ENCODE measurements around the gene HSF4. TPM values are rescaled to one million over a fixed set of nuclear protein-coding genes. Genes with fewer than 3 reads are reported as not detected.

HSF4 gene
- polyA plus RNA-seq (2011; rRNA removed) (8.3 and 11.7 TPM in 2 replicates), polyA plus RNA-seq (2017; fragmentation: RNase III; extraction: RNeasy Plus Mini Kit Qiagen cat#74134 plus additional on column Dnase treatment) (15.3 to 22.0 TPM (median 18.9 TPM) in 3 replicates), polyA minus RNA-seq (2011; rRNA and poly(A)+ RNA removed) (4.9 and 5.0 TPM in 2 replicates)
- polyA plus RNA-seq (2012; cell fraction: cytosol; rRNA removed): 12.1 and 13.7 TPM in 2 replicates
- 198 and 241 TPM in 2 replicates for polyA plus RNA-seq (2012; cell fraction: nucleus; rRNA removed)

GRCh38 chr16:67164599-67165061 lies at the start of gene HSF4:
TSS of gene HSF4 (plus strand) at chr16:67164745. CDS start at chr16:67164812, 67 bp downstream.
- no peak for TF ChIP-seq ZSCAN20 (CRISPR knock-in tag; IDR thresholded peaks at IDR 0.05)
- no peak for TF ChIP-seq RFX5 (IDR thresholded peaks at IDR 0.05)
- TF ChIP-seq EP300 (IDR thresholded peaks at IDR 0.05): no peak
- no peak for TF ChIP-seq HOXB5 (CRISPR knock-in tag; IDR thresholded peaks at IDR 0.05)
- TF ChIP-seq E2F6 (IDR thresholded peaks at IDR 0.05; ENCODE audit: borderline replicate concordance, low read depth): no peak
- no peak for TF ChIP-seq MAFK (IDR thresholded peaks at IDR 0.05; ENCODE audit: partially characterized antibody)
- no peak for TF ChIP-seq CEBPB (IDR thresholded peaks at IDR 0.05)
- TF ChIP-seq MAZ (IDR thresholded peaks at IDR 0.05; ENCODE audit: borderline replicate concordance, low read depth, low read length): no peak
- TF ChIP-seq RARB (CRISPR knock-in tag; IDR thresholded peaks at IDR 0.05): no peak
- TF ChIP-seq CTCF (IDR thresholded peaks at IDR 0.05): no peak
- TF ChIP-seq REST (IDR thresholded peaks at IDR 0.05): no peak
- no peak for TF ChIP-seq SREBF2 (IDR thresholded peaks at IDR 0.05)
- no peak for TF ChIP-seq POLR2AphosphoS2 (conservative IDR thresholded peaks at IDR 0.05; ENCODE audit: low read length)
- no peak for TF ChIP-seq USF2 (IDR thresholded peaks at IDR 0.05)
- TF ChIP-seq ZNF302 (CRISPR knock-in tag; IDR thresholded peaks at IDR 0.05): no peak
- no peak for TF ChIP-seq EHMT2 (IDR thresholded peaks at IDR 0.05; ENCODE audit: low read depth)
- no peak for TF ChIP-seq NPAS2 (CRISPR knock-in tag; IDR thresholded peaks at IDR 0.05; ENCODE audit: borderline replicate concordance)
- no peak for TF ChIP-seq ESRRA (IDR thresholded peaks at IDR 0.05; ENCODE audit: borderline replicate concordance, low read length)
- no peak for DNase-seq (ENCODE audit: low read depth in 1 of 2, low spot score in 1 of 2)
- H3K4me3 ChIP-seq: no peak within 1 kb of the TSS
- 88% methylated on average over 25 of the region's 41 CpGs for WGBS (ENCODE audit: missing lambda C conversion rate)
- ChIA-PET POLR2A (no interaction called here), CTCF (interaction anchor here (20.5 kb wide), 1 partner anchor 9 kb away, joined by 314 read pairs; the partner anchor contains the start of genes B3GNT9, FBXL8 and TRADD)
- peaks cover 12% of the 10 kb centered on the region for H3K4me1 ChIP-seq
- no peak within 1 kb of the TSS for H3K4me2 ChIP-seq
- H3K27ac ChIP-seq: no peak within 1 kb of the TSS
- H3K9me3 ChIP-seq: no peaks in the 10 kb centered on the region
- ATAC-seq: no peak
- FAIRE-seq: no peak

- H3K4me2 ChIP-seq: peak overlapping the region; percentile 29; the same call in 2 of the 3 replicates
- ChIA-PET POLR2A (interaction anchor here (1.3 kb wide), 1 partner anchor 24 kb away, joined by 3 read pairs; no protein-coding TSS in a partner anchor), CTCF (interaction anchor here (0.6 to 3.5 kb wide), 7 partner anchors 13 to 154 kb away, joined by 3 to 17 read pairs (median 3); partner anchors contain the start of gene CES3)
- peaks cover 45% of the 10 kb centered on the region for H3K4me1 ChIP-seq
- DNase-seq (ENCODE audit: low read depth in 1 of 2, low spot score in 1 of 2): no peak
- no peak for ATAC-seq
- H3K9me3 ChIP-seq: no peaks in the 10 kb centered on the region
- H3K4me3 ChIP-seq: no peak overlapping the region
- no peak for FAIRE-seq
- no peak for TF ChIP-seq CTCF (IDR thresholded peaks at IDR 0.05)
- no peak for TF ChIP-seq RNF2 (IDR thresholded peaks at IDR 0.05; ENCODE audit: borderline replicate concordance, low read depth)
- no peak for TF ChIP-seq ATOH8 (CRISPR knock-in tag; IDR thresholded peaks at IDR 0.05; ENCODE audit: low read depth)
- no peak for TF ChIP-seq SMC3 (IDR thresholded peaks at IDR 0.05)
- TF ChIP-seq POLR2AphosphoS2 (conservative IDR thresholded peaks at IDR 0.05; ENCODE audit: low read length): no peak
- no peak for TF ChIP-seq EP300 (IDR thresholded peaks at IDR 0.05)
- TF ChIP-seq CEBPB (IDR thresholded peaks at IDR 0.05): no peak
- TF ChIP-seq NPAS2 (CRISPR knock-in tag; IDR thresholded peaks at IDR 0.05; ENCODE audit: borderline replicate concordance): no peak
- TF ChIP-seq KDM1A (IDR thresholded peaks at IDR 0.05; ENCODE audit: low read depth): no peak
- TF ChIP-seq HOXB5 (CRISPR knock-in tag; IDR thresholded peaks at IDR 0.05): no peak
- TF ChIP-seq EHMT2 (IDR thresholded peaks at IDR 0.05; ENCODE audit: low read depth): no peak
- TF ChIP-seq MYC (IDR thresholded peaks at IDR 0.05; ENCODE audit: borderline replicate concordance, low read length): no peak
- peak overlapping the region in 1 of 2 experiments; percentile 72; a peak in 3 of 6 replicates for H3K27ac ChIP-seq
- WGBS (ENCODE audit: missing lambda C conversion rate): 79% methylated on average over 2 of the region's 2 CpGs
These were observed 49.8 kb upstream of the HSF4 start for GRCh38 chr16:67114793-67115192.
